Stimulated activated naive CD8-positive, alpha-beta T cell treated with anti-CD3 and anti-CD28 coated beads, Interleukin-15, Interleukin-2, amounts not matched to agents 100 ng/mL and 50 ng/mL, for 24 hours (primary cell): ENCODE data around the gene PHF19.
A peak's percentile ranks its signal among the peaks of the same experiment; 100 is the strongest.

Experiments used
- H3K27ac Mint-ChIP-seq: one replicate; pipeline ENCODE4 v1.8.0; 2021; ENCODE audit warnings: mild to moderate bottlenecking, mixed read lengths
- H3K27me3 Mint-ChIP-seq: one replicate; pipeline ENCODE4 v1.8.0; 2021; ENCODE audit warnings: mixed read lengths
- H3K36me3 Mint-ChIP-seq: one replicate; pipeline ENCODE4 v1.8.0; 2021; ENCODE audit warnings: low read depth, mixed read lengths
- H3K4me1 Mint-ChIP-seq: one replicate; pipeline ENCODE4 v1.8.0; 2021; ENCODE audit warnings: low read depth, mixed read lengths
- H3K4me3 Mint-ChIP-seq: one replicate; pipeline ENCODE4 v1.8.0; 2021; ENCODE audit warnings: mild to moderate bottlenecking, mixed read lengths
- H3K9me3 Mint-ChIP-seq: one replicate; pipeline ENCODE4 v1.8.0; 2021; ENCODE audit warnings: mixed read lengths

Gene PHF19

DNA sequence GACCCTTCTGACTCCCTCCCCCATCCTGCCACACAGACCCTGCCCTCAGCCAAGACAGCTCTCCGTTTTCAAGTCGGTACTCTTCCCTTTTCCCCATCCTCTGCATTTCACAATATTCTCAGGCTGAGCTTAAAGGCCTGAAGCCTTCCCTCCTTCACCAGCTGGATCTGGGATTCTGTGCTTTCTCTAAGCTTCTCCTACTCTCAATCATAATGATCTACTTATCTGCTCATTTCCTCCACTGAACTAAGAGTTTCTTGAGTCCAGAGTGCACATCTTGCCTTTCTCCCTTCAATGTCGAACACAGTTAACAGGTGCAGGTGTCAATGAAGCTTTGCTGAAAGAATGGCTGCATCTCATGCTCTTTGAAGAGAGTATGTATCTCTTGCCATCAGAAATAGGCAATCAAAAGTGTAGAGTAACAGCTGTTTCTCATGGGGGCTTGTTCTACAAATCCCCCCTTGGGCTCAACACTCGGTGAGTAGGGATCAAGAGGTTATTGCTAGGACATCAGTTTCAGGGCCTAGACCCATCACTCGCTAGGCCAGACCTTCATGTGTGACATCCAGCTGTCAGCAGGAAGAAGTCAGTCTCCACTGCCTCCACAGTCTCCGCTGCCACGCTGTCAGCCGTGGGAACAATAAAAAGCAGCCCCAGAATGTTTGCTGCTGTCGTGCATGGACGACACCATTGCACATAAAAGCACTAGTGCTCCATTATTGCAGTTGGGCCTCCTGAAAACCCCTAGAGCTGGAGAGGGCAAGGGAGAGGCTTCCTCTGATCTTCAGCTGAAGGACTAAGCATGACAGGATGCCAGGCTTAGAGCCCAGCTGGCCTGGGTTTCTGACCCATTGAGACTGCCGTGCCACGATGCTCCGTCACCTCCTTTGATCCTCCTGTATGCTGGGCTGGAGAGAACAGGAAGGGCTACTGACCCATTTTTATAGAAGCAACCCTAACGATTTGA, 25.9 kb upstream of the PHF19 start:
- peaks cover 86% of the 10 kb centered on the region for H3K36me3 Mint-ChIP-seq
- no peaks in the 10 kb centered on the region for H3K27me3 Mint-ChIP-seq
- peak overlapping the region; percentile 46 for H3K4me3 Mint-ChIP-seq
- H3K4me1 Mint-ChIP-seq = peaks cover 98% of the 10 kb centered on the region
- H3K27ac Mint-ChIP-seq = peak overlapping the region; percentile 84
- H3K9me3 Mint-ChIP-seq = no peaks in the 10 kb centered on the region

GRCh38 chr9:120901755-120902568, 25.0 kb upstream of the PHF19 start:
- Mint-ChIP-seq H3K27me3 (no peaks in the 10 kb centered on the region), H3K4me3 (peak overlapping the region; percentile 37), H3K36me3 (peaks cover 79% of the 10 kb centered on the region), H3K27ac (peak overlapping the region; percentile 85), H3K4me1 (peaks cover 98% of the 10 kb centered on the region), H3K9me3 (no peaks in the 10 kb centered on the region)

- peak overlapping the region; percentile 93 for H3K27ac Mint-ChIP-seq
- no peaks in the 10 kb centered on the region for H3K27me3 Mint-ChIP-seq
- H3K36me3 Mint-ChIP-seq = peaks cover 72% of the 10 kb centered on the region
- H3K4me3 Mint-ChIP-seq = peak overlapping the region; percentile 47
- H3K4me1 Mint-ChIP-seq = peaks cover 98% of the 10 kb centered on the region
- H3K9me3 Mint-ChIP-seq = no peaks in the 10 kb centered on the region
Measured at GRCh38 chr9:120900824-120901223, 23.8 kb upstream of the PHF19 start.

GRCh38 chr9:120899490-120900068, 22.6 kb upstream of the PHF19 start:
- H3K27me3 Mint-ChIP-seq = no peaks in the 10 kb centered on the region
- H3K4me3 Mint-ChIP-seq = peak overlapping the region; percentile 43
- H3K27ac Mint-ChIP-seq = peak overlapping the region; percentile 93
- H3K4me1 Mint-ChIP-seq = peaks cover 98% of the 10 kb centered on the region
- H3K9me3 Mint-ChIP-seq = no peaks in the 10 kb centered on the region
- H3K36me3 Mint-ChIP-seq = peaks cover 59% of the 10 kb centered on the region

GRCh38 chr9:120898396-120898795, 21.4 kb upstream of the PHF19 start:
- peaks cover 47% of the 10 kb centered on the region for H3K36me3 Mint-ChIP-seq
- peak overlapping the region; percentile 84 for H3K27ac Mint-ChIP-seq
- H3K9me3 Mint-ChIP-seq = no peaks in the 10 kb centered on the region
- no peaks in the 10 kb centered on the region for H3K27me3 Mint-ChIP-seq
- peaks cover 95% of the 10 kb centered on the region for H3K4me1 Mint-ChIP-seq
- H3K4me3 Mint-ChIP-seq = peak overlapping the region; percentile 50

- peak overlapping the region; percentile 68 for H3K27ac Mint-ChIP-seq
Measured at GRCh38 chr9:120895951-120896350, 19.0 kb upstream of the PHF19 start.

GRCh38 chr9:120894321-120895148, 17.5 kb upstream of the PHF19 start:
- Mint-ChIP-seq H3K4me3 (no peak overlapping the region), H3K27me3 (no peaks in the 10 kb centered on the region), H3K9me3 (no peaks in the 10 kb centered on the region), H3K27ac (peak overlapping the region; percentile 99), H3K36me3 (peaks cover 16% of the 10 kb centered on the region), H3K4me1 (peaks cover 95% of the 10 kb centered on the region)

More at GRCh38 chr9:120895951-120896350, 19.0 kb upstream of the PHF19 start:
- no peaks in the 10 kb centered on the region for H3K27me3 Mint-ChIP-seq
- peaks cover 30% of the 10 kb centered on the region for H3K36me3 Mint-ChIP-seq
- H3K4me3 Mint-ChIP-seq = no peak overlapping the region
- no peaks in the 10 kb centered on the region for H3K9me3 Mint-ChIP-seq
- peaks cover 95% of the 10 kb centered on the region for H3K4me1 Mint-ChIP-seq

GRCh38 chr9:120893611-120894307, 16.8 kb upstream of the PHF19 start:
- Mint-ChIP-seq H3K4me3 (peak overlapping the region; percentile 78), H3K27me3 (no peaks in the 10 kb centered on the region)

GRCh38 chr9:120892748-120893610, 16.0 kb upstream of the PHF19 start:
- Mint-ChIP-seq H3K27ac (peak overlapping the region; percentile 99), H3K4me1 (peaks cover 96% of the 10 kb centered on the region), H3K4me3 (peak overlapping the region; percentile 78), H3K9me3 (no peaks in the 10 kb centered on the region), H3K27me3 (no peaks in the 10 kb centered on the region), H3K36me3 (peaks cover 15% of the 10 kb centered on the region)

More at GRCh38 chr9:120893611-120894307, 16.8 kb upstream of the PHF19 start:
- H3K4me1 Mint-ChIP-seq = peaks cover 97% of the 10 kb centered on the region
- H3K9me3 Mint-ChIP-seq = no peaks in the 10 kb centered on the region
- peaks cover 16% of the 10 kb centered on the region for H3K36me3 Mint-ChIP-seq
- H3K27ac Mint-ChIP-seq = peak overlapping the region; percentile 99

DNA sequence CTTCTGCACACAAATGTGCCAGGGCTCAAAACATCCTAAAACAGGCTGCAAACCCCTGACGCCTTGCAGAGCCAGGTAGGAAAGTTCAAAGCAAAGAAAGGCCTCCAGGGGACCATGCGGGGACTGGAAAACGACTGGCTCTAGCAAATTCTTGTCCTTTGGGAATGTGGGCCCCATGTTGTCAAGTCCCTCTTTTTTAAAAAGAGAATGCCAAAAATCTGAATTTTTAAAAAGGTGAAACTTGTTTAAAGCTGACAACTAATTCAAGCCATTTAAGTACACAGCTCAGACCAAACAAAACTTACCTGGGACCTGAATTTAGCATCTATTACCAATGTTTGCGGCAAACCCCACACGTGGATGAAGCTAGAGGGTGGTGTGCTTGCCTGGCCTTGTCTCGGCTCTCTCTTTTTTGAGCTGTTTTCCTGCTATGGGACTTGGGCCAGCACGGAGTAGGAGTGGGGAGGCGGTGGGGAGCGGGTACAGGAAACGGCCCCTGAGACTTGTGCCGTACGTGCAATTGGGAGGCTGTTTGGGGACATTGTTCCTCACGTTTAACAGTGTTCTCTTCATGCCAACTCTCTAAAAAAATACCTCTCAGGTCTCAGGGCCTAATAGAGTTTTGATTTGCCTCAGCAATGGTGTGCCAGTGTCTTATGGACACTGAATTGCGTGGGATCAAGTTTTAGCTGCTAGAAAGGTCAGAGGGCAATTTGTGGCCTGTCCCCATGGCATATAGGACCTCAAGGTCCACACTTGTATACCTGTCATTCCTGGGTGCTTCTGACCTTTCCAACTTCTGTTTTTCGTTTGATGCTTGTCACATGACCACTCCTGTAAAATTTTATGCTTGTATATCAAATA, 15.1 kb upstream of the PHF19 start:
- Mint-ChIP-seq H3K27ac (peak overlapping the region; percentile 99), H3K4me1 (peaks cover 87% of the 10 kb centered on the region), H3K36me3 (peaks cover 15% of the 10 kb centered on the region), H3K27me3 (no peaks in the 10 kb centered on the region), H3K9me3 (no peaks in the 10 kb centered on the region), H3K4me3 (peak overlapping the region; percentile 78)

GRCh38 chr9:120891245-120891883, 14.4 kb upstream of the PHF19 start:
- peaks cover 87% of the 10 kb centered on the region for H3K4me1 Mint-ChIP-seq
- H3K27ac Mint-ChIP-seq = peak overlapping the region; percentile 99
- peaks cover 9% of the 10 kb centered on the region for H3K36me3 Mint-ChIP-seq
- no peaks in the 10 kb centered on the region for H3K27me3 Mint-ChIP-seq
- H3K9me3 Mint-ChIP-seq = no peaks in the 10 kb centered on the region
- peak overlapping the region; percentile 78 for H3K4me3 Mint-ChIP-seq
